ENCODE measurements around the gene NUP210. TPM values are rescaled to one million over a fixed set of nuclear protein-coding genes. Genes with fewer than 3 reads are reported as not detected.

NUP210 gene
- total and polyA plus RNA-seq, 2 experiments from 2014 or later = 13.8 to 73.9 TPM

DNA sequence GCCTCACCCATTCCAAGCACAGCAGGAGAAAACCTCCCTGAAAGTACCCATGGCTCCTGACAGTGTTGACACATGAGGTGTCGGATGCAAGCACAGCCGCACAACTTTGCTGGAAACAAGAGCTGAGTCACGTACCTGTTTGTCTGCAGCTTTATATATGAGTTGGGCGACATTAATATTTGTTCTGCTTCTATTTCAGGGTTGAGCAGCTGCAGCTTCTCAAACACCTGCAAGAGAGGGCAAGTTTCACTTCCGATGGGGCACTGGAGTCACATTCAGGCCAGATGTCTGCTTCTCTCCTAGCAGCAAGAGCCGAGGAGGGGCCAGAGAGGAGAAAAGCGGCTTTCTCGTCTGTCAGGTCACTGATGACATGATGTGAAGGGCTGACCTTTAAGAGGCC, 88.0 kb downstream of the NUP210 start (continued):
- TF ChIP-seq, protein P1, sequence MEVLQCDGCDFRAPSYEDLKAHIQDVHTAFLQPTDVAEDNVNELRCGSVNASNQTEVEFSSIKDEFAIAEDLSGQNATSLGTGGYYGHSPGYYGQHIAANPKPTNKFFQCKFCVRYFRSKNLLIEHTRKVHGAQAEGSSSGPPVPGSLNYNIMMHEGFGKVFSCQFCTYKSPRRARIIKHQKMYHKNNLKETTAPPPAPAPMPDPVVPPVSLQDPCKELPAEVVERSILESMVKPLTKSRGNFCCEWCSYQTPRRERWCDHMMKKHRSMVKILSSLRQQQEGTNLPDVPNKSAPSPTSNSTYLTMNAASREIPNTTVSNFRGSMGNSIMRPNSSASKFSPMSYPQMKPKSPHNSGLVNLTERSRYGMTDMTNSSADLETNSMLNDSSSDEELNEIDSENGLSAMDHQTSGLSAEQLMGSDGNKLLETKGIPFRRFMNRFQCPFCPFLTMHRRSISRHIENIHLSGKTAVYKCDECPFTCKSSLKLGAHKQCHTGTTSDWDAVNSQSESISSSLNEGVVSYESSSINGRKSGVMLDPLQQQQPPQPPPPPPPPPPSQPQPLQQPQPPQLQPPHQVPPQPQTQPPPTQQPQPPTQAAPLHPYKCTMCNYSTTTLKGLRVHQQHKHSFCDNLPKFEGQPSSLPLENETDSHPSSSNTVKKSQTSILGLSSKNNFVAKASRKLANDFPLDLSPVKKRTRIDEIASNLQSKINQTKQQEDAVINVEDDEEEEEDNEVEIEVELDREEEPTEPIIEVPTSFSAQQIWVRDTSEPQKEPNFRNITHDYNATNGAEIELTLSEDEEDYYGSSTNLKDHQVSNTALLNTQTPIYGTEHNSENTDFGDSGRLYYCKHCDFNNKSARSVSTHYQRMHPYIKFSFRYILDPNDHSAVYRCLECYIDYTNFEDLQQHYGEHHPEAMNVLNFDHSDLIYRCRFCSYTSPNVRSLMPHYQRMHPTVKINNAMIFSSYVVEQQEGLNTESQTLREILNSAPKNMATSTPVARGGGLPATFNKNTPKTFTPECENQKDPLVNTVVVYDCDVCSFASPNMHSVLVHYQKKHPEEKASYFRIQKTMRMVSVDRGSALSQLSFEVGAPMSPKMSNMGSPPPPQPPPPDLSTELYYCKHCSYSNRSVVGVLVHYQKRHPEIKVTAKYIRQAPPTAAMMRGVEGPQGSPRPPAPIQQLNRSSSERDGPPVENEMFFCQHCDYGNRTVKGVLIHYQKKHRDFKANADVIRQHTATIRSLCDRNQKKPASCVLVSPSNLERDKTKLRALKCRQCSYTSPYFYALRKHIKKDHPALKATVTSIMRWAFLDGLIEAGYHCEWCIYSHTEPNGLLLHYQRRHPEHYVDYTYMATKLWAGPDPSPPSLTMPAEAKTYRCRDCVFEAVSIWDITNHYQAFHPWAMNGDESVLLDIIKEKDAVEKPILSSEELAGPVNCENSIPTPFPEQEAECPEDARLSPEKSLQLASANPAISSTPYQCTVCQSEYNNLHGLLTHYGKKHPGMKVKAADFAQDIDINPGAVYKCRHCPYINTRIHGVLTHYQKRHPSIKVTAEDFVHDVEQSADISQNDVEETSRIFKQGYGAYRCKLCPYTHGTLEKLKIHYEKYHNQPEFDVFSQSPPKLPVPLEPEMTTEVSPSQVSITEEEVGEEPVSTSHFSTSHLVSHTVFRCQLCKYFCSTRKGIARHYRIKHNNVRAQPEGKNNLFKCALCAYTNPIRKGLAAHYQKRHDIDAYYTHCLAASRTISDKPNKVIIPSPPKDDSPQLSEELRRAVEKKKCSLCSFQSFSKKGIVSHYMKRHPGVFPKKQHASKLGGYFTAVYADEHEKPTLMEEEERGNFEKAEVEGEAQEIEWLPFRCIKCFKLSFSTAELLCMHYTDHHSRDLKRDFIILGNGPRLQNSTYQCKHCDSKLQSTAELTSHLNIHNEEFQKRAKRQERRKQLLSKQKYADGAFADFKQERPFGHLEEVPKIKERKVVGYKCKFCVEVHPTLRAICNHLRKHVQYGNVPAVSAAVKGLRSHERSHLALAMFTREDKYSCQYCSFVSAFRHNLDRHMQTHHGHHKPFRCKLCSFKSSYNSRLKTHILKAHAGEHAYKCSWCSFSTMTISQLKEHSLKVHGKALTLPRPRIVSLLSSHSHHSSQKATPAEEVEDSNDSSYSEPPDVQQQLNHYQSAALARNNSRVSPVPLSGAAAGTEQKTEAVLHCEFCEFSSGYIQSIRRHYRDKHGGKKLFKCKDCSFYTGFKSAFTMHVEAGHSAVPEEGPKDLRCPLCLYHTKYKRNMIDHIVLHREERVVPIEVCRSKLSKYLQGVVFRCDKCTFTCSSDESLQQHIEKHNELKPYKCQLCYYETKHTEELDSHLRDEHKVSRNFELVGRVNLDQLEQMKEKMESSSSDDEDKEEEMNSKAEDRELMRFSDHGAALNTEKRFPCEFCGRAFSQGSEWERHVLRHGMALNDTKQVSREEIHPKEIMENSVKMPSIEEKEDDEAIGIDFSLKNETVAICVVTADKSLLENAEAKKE (CRISPR knock-in tag; IDR thresholded peaks at IDR 0.05) = no peak
- TF ChIP-seq EZH2 (IDR thresholded peaks at IDR 0.05; ENCODE audit: low read depth, unreplicated experiment) (no peak), STAT1 (IDR thresholded peaks at IDR 0.05; ENCODE audit: unreplicated experiment) (no peak), JUNB (IDR thresholded peaks at IDR 0.05; ENCODE audit: unreplicated experiment) (no peak), NANOG (IDR thresholded peaks at IDR 0.05; ENCODE audit: borderline replicate concordance) (no peak)

- Histone ChIP-seq H4K20me1 (replicated peaks; ENCODE audit: insufficient read depth) (no peaks in the 10 kb centered on the region), H3K4me3 (no peak overlapping the region), H3K27ac (ENCODE audit: low read depth) (no peak overlapping the region), H2AFZ (no peak overlapping the region), H3K79me2 (replicated peaks; ENCODE audit: insufficient read depth) (no peaks in the 10 kb centered on the region), H3K4me1 (ENCODE audit: insufficient read depth) (no peaks in the 10 kb centered on the region), H3K36me3 (ENCODE audit: insufficient read depth) (no peaks in the 10 kb centered on the region; the same call in 1 of the 2 replicates), H3K27me3 (ENCODE audit: insufficient read depth) (no peaks in the 10 kb centered on the region), H3K9me2 (ENCODE audit: insufficient read depth) (no peaks in the 10 kb centered on the region), H3F3A (replicated peaks; ENCODE audit: low read depth) (no peaks in the 10 kb centered on the region), H3K4me2 (no peak overlapping the region)
- Mint-ChIP-seq H3K4me3 (no peak overlapping the region), H3K9me3 (no peaks in the 10 kb centered on the region; the same call in 2 of the 3 replicates), H3K27ac (no peak overlapping the region), H3K4me1 (no peaks in the 10 kb centered on the region; the same call in 2 of the 3 replicates), H3K27me3 (ENCODE audit: insufficient read depth, low read depth, poor library complexity) (no peaks in the 10 kb centered on the region), H3K36me3 (ENCODE audit: low read depth) (peaks cover 82% of the 10 kb centered on the region)
- ATAC-seq (no peak), DNase-seq (ENCODE audit: low spot score) (no peak)
- TF ChIP-seq, protein P2, sequence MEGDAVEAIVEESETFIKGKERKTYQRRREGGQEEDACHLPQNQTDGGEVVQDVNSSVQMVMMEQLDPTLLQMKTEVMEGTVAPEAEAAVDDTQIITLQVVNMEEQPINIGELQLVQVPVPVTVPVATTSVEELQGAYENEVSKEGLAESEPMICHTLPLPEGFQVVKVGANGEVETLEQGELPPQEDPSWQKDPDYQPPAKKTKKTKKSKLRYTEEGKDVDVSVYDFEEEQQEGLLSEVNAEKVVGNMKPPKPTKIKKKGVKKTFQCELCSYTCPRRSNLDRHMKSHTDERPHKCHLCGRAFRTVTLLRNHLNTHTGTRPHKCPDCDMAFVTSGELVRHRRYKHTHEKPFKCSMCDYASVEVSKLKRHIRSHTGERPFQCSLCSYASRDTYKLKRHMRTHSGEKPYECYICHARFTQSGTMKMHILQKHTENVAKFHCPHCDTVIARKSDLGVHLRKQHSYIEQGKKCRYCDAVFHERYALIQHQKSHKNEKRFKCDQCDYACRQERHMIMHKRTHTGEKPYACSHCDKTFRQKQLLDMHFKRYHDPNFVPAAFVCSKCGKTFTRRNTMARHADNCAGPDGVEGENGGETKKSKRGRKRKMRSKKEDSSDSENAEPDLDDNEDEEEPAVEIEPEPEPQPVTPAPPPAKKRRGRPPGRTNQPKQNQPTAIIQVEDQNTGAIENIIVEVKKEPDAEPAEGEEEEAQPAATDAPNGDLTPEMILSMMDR (conservative IDR thresholded peaks at IDR 0.05; ENCODE audit: low read depth in 2 of 2) = no peak
- TF ChIP-seq CREB1 (CRISPR knock-in tag; IDR thresholded peaks at IDR 0.05; ENCODE audit: low read depth) = no peak
- no peak for TF ChIP-seq POLR2AphosphoS5 (IDR thresholded peaks at IDR 0.05; ENCODE audit: low read depth)
- TF ChIP-seq, protein P1 (CRISPR knock-in tag; IDR thresholded peaks at IDR 0.05) = no peak
- TF ChIP-seq NANOG (IDR thresholded peaks at IDR 0.05; ENCODE audit: borderline replicate concordance) = no peak
Measured at GRCh38 chr3:13329746-13330145, 90.4 kb downstream of the NUP210 start.

Measured in GM23338 (cell line).